HG03378 (cell line): Measurements from ENCODE around the gene THPO.
"Not testable (repeated sequence)": the region's sequence is repeated elsewhere in the genome, so short reads cannot be mapped to it uniquely, and the experiment has no call there.

ENCODE experiments used
- ATAC-seq: cut with Tn5 transposase; IDR thresholded peaks from one replicate; pipeline ENCODE4 v1.9.1; 2021; ENCODE audit warnings: mild to moderate bottlenecking, moderate library complexity; ENCODE audit not compliant: unreplicated experiment

THPO gene

GRCh38 chr3:184352149-184352785 lies 25.7 kb downstream of the THPO start:
- ATAC-seq = no peak

DNA sequence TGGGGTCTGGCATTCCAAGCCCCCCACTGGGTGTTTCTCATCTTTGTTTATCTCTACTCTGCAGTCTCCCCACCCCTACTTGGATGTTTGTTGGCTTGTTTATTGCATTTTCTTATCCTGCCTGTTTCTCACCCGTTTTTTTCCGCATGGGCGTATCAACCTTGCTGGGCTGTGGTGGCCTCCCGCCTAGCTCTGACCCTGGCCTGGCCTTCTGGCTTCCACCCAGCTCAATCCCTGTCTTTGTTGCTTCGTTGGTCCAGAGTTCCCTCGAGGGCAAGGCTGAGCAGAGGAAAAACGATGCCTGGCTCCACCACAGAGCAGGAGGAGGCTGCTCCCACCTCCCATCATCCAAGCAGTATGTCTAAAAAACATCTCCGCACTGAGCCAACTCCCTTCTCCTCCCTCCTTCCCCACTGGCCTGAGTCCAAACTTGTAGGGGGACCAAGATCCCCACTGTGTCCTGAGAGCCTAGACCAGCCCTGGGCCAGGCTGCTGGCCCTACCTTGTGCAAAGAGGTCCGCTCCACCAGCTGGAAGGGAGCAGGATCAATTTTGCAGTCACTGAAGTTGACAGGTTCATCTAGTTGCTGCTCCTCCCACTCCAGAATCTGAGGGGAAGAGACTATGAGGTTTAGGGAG lies 26.4 kb downstream of the THPO start:
- ATAC-seq = no peak

DNA sequence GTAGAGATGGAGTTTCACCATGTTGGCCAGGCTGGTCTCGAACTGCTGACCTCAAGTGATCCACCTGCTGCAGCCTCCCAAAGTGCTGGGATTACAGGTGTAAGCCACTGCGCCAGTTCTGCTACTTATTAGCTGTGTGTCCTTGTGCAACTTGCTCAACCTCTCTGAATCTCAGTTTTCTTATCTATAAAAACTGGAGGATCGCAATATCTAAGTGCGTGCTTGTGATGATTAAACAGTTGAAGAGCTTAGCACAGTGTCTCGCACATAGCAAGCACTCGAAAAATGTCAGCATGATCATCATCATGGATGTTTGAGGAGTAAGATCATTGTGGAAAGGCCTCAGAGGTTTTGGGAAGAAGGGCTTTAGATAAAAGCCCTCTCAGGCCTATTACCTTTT lies 27.4 kb downstream of the THPO start:
- no peak for ATAC-seq

DNA sequence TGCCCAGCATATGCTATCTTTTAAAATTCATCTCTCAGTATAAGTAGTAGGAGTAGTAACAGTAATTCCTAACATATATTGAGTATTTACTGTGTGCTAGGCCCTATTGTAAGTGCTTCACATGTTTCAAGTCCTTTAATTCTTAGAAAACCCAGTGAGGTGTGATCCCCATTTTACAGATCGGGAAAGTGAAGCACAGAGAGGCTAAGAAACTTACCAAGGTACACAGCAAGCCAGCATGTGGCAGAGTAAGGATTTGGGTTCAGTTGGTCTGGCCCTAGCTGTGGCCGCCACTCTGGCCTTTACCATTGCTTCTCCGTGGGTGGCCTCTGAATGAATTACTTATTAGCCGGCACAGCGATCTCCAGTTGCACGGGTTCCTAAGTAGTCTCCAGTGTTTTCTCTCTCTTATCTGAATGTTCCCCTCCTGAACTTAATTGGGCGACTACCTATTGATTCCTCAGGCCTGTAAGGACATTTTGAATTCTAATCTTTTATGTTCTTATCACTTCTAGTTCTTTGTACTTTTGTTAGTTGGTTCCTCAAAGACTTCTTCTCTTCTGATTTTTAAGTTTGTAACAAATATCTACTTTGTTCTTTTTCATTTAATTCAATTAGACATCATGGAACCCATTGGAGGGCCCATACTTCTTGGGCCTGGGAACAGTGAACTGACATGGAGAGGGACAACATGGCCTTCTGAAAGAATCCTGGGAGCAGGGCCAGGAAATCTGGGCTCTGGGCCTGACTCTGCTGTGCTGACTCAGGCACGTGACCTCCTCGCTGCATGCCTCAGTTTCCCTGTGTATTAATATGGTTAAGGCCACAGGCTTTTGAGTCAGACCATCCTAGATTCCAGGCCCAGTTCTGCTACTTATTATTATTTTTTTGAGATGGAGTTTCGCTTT lies 28.2 kb downstream of the THPO start:
- no peak for ATAC-seq

DNA sequence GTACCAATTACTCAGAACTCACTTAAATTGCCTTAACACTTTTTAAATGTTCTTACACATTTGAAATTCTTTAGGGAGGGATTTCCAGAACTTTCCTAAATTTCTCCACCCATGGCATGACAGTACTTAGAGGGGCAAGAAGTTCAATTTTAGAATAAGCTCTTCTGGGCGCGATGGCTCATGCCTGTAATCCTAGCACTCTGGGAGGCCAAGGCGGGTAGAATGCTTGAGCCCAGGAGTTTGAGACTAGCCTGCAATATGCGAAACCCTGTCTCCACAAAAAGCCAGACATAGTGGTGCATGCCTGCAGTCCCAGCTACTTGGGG lies 30.0 kb downstream of the THPO start:
- no peak for ATAC-seq

- no peak for ATAC-seq
Measured at GRCh38 chr3:184347321-184348056, 30.5 kb downstream of the THPO start.

DNA sequence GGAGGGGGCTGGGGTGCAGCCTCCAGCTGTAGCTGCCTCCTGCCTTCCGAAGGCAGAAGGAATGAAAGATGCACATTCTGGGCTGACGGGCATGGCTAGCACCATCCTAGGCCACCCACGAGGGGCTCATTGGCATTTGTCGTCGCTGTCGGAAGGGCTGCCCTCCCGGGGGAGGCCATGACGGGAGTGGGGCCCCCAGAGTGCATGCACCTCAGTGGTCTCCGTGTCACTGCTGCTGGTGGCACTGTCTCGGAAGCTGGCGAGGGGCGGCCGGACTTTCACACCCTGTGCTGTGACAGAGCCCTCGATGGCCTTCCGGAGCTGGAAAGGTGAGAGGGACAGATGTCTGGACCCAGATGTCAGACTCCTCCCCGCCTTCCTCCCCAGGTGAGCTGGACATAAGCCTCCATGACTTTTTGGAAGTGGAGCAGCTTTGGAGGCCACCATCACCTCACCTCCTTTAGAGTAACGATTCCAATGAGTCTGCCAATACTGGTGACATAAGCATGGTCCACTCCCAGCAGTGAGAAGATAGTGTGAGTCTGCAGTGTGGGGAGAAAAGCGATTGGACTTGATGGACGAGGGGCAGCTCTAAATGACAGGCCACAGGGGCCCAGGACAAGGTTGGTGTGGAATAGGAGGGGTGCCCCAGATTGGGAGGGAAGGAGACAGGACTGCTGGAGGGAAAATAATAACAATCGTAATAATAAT lies 31.4 kb downstream of the THPO start:
- ATAC-seq = no peak

- ATAC-seq = no peak
Measured at GRCh38 chr3:184345317-184346144, 32.5 kb downstream of the THPO start.

- no peak for ATAC-seq
Measured at GRCh38 chr3:184344579-184345316, 33.3 kb downstream of the THPO start.

DNA sequence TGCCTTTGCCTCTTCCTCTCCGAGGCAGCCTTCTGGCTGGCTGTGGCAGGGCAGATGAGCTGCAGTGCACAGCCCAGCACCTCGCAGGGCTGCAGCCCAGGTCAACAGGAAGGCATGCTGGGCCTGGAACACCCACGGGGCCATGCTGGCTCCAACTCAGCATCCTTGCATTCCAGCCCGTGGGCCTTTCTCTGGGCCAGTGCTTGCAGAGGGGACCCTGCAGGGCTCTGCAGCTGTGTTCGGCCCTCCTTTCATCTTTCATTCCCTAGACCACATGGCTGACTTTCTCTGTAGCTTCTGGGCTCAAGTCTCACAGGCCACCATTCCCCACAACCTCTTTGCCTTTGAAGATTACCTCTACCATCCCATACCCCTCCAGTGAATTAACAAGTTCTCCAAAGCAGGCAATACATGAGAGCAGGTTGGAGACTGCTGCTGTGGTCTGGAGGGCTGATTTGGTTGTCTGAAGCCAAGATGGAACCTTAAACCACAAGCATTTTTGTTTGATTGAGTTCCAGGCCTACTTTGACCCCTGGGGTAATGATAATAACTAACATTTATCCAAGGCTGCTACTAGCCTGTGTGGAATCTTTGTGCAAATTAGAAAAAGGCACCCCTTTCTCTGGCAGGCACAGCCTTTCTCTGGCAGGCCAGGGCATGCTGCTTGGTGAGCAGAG lies 34.7 kb downstream of the THPO start:
- no peak for ATAC-seq

GRCh38 chr3:184341925-184342324 lies 36.1 kb downstream of the THPO start:
- ATAC-seq = no peak

DNA sequence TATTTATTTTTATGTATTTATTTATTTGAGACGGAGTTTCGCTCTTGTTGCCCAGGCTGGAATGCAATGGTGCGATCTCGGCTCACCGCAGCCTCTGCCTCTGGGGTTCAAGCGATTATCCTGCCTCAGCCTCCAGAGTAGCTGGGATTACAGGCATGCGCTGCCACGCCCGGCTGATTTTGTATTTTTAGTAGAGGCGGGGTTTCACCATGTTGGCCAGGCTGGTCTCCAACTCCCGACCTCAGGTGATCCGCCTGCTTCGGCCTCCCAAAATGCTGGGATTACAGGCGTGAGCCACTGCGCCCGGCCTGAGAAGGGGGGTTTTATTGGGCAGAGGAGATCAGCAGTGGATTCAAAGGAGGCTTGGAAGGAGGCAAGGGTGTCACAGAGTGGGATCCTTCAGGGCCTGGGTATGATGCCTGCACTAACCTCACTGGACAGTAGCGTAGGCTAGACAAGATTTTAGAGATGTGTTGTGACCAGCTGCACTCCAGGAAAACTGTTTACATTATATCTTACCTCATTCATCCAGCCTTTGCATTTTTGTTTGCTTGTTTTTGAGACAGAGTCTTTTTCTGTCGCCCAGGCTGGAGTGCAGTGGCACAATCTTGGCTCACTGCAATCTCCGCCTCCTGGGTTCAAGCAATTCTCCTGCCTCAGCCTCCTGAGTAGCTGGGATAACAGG lies 38.4 kb downstream of the THPO start:
- not testable (repeated sequence) for ATAC-seq

GRCh38 chr3:184339001-184339400 lies 39.0 kb downstream of the THPO start:
- no peak for ATAC-seq

GRCh38 chr3:184338511-184338945 lies 39.5 kb downstream of the THPO start:
- no peak for ATAC-seq

GRCh38 chr3:184337981-184338380 lies 40.0 kb downstream of the THPO start:
- no peak for ATAC-seq

GRCh38 chr3:184337399-184337714 lies 40.6 kb downstream of the THPO start, which contains the start of gene FAM131A:
FAM131A (plus strand) TSS chr3:184337600; CDS start chr3:184337631, 31 bp downstream.
- ATAC-seq = no peak

- no peak for ATAC-seq
Measured at GRCh38 chr3:184336547-184337398, 41.2 kb downstream of the THPO start.
